Neural cell (in vitro differentiated cells): ENCODE results near the gene SAE1. TPM values are rescaled to one million over a fixed set of nuclear protein-coding genes. Genes with fewer than 3 reads are reported as not detected.

Experiments used
- H2AFZ ChIP-seq: fragments of 200-600, 300-800 bp; sonication (generic), shearing (Covaris generic); 2 replicates; pipeline ENCODE4 v1.6.0; 2014; ENCODE audit warnings: low read depth, mild to moderate bottlenecking, antibody characterized with exemption, low read length, moderate library complexity
- H3F3A ChIP-seq: fragments of 200-600 bp; shearing (Covaris generic); 2 replicates; pipeline ENCODE4 v1.6.1; 2016; ENCODE audit warnings: mild to moderate bottlenecking, moderate library complexity, mixed read lengths, antibody characterized with exemption, low read length; ENCODE audit not compliant: insufficient read depth, poor library complexity, severe bottlenecking
- H3K27ac ChIP-seq: fragments of 200-600, 300-800 bp; sonication (generic), shearing (Covaris generic); 2 replicates; pipeline ENCODE4 v1.5.1; 2014; ENCODE audit warnings: mild to moderate bottlenecking, low read length, moderate library complexity
- H3K27me3 ChIP-seq: fragments of 300-800, 200-600 bp; sonication (generic), shearing (Covaris generic); 2 replicates; pipeline ENCODE4 v1.6.0; 2014; ENCODE audit warnings: mild to moderate bottlenecking, low read depth, low read length, moderate library complexity; ENCODE audit not compliant: insufficient read depth
- H3K36me3 ChIP-seq: fragments of 300-800, 200-600 bp; sonication (generic), shearing (Covaris generic); 2 replicates; pipeline ENCODE4 v1.5.1; 2014; ENCODE audit warnings: mild to moderate bottlenecking, antibody characterized with exemption, low read length, moderate library complexity; ENCODE audit not compliant: insufficient read depth
- H3K4me2 ChIP-seq: fragments of 300-800, 200-600 bp; sonication (generic), shearing (Covaris generic); 2 replicates; pipeline ENCODE4 v1.6.0; 2014; ENCODE audit warnings: mild to moderate bottlenecking, low read length
- H3K4me3 ChIP-seq: fragments of 300-800, 200-600 bp; sonication (generic), shearing (Covaris generic); 2 replicates; pipeline ENCODE4 v1.5.1; 2014; ENCODE audit warnings: mild to moderate bottlenecking, low read length, moderate library complexity
- H3K79me2 ChIP-seq: fragments of 200-600 bp; shearing (Covaris generic); replicated peaks from 2 replicates; pipeline ENCODE4 v1.6.0; 2014; ENCODE audit warnings: mild to moderate bottlenecking, low read length, moderate library complexity; ENCODE audit not compliant: insufficient read depth
- H3K9ac ChIP-seq: fragments of 300-800, 200-600 bp; sonication (generic), shearing (Covaris generic); 2 replicates; pipeline ENCODE4 v1.6.1; 2016; ENCODE audit warnings: mild to moderate bottlenecking, low read length, mixed read lengths
- H3K9me2 ChIP-seq: fragments of 200-600 bp; shearing (Covaris generic); 2 replicates; pipeline ENCODE4 v1.6.1; 2016; ENCODE audit warnings: mild to moderate bottlenecking, low read length, mixed read lengths; ENCODE audit not compliant: insufficient read depth
- H3K9me3 ChIP-seq: fragments of 200-600, 300-800 bp; sonication (generic), shearing (Covaris generic); 2 replicates; pipeline ENCODE4 v1.6.1; 2016; ENCODE audit warnings: mild to moderate bottlenecking, mixed run types, low read length, moderate library complexity, mixed read lengths
- H4K20me1 ChIP-seq: fragments of 200-600 bp; shearing (Covaris generic); 2 replicates; pipeline ENCODE4 v1.6.1; 2016; ENCODE audit warnings: mild to moderate bottlenecking, mixed run types; ENCODE audit not compliant: insufficient read depth
- CTCF ChIP-seq: fragments of 450-650 bp; IDR thresholded peaks from 2 replicates; pipeline ENCODE4 v1.5.1; 2014; ENCODE audit warnings: antibody characterized with exemption, mild to moderate bottlenecking, moderate library complexity; ENCODE audit not compliant: poor library complexity, severe bottlenecking
- EP300 ChIP-seq: fragments of 450-650 bp; conservative IDR thresholded peaks from 2 replicates; pipeline ENCODE4 v1.6.1; 2014; ENCODE audit warnings: antibody characterized with exemption, mild to moderate bottlenecking, moderate library complexity; ENCODE audit not compliant: poor library complexity, severe bottlenecking
- EZH2 ChIP-seq: fragments of 200-600, 300-800 bp; shearing (Covaris generic), sonication (generic); IDR thresholded peaks from 2 replicates; pipeline ENCODE4 v1.6.1; 2014; ENCODE audit warnings: antibody characterized with exemption, low read length, borderline replicate concordance, mild to moderate bottlenecking; ENCODE audit not compliant: insufficient read depth, poor library complexity, severe bottlenecking
- MXI1 ChIP-seq: fragments of 450-650 bp; conservative IDR thresholded peaks from 2 replicates; pipeline ENCODE4 v1.6.1; 2014; ENCODE audit warnings: antibody characterized with exemption, mild to moderate bottlenecking; ENCODE audit not compliant: poor library complexity, severe bottlenecking
- POLR2AphosphoS5 ChIP-seq: IDR thresholded peaks from 2 replicates; pipeline ENCODE4 v1.6.1; 2012
- RAD21 ChIP-seq: fragments of 450-650 bp; conservative IDR thresholded peaks from 2 replicates; pipeline ENCODE4 v1.6.1; 2014; ENCODE audit warnings: antibody characterized with exemption, mild to moderate bottlenecking, moderate library complexity
- REST ChIP-seq: IDR thresholded peaks from 2 replicates; pipeline ENCODE4 v1.6.1; 2012; ENCODE audit warnings: borderline replicate concordance
- SMC3 ChIP-seq: fragments of 450-650 bp; conservative IDR thresholded peaks from 2 replicates; pipeline ENCODE4 v1.6.1; 2014; ENCODE audit warnings: antibody characterized with exemption, mild to moderate bottlenecking, moderate library complexity; ENCODE audit not compliant: poor library complexity
- TAF1 ChIP-seq: IDR thresholded peaks from 2 replicates; pipeline ENCODE4 v1.6.1; 2012; ENCODE audit warnings: low read depth
- polyA plus RNA-seq: library from polyadenylated mRNA; depleted of rRNA; stranded (reverse); fragments of >200 nt; gene quantifications from 2 replicates; pipeline ENCODE4 v1.2.3, GENCODE V29; 2014

SAE1 gene
- polyA plus RNA-seq, 1 donor from 2014 or later, result 178 TPM

GRCh38 chr19:47086280-47086679 is 44.4 kb upstream of the SAE1 start:
- H3K9ac ChIP-seq, result no peak overlapping the region
- no peaks in the 10 kb centered on the region for H3F3A ChIP-seq
- no peak overlapping the region for H3K27ac ChIP-seq
- H3K79me2 ChIP-seq, result no peaks in the 10 kb centered on the region
- H4K20me1 ChIP-seq, result no peaks in the 10 kb centered on the region
- no peaks in the 10 kb centered on the region for H3K36me3 ChIP-seq
- H3K9me3 ChIP-seq, result no peaks in the 10 kb centered on the region
- H3K27me3 ChIP-seq, result no peaks in the 10 kb centered on the region
- no peaks in the 10 kb centered on the region for H3K9me2 ChIP-seq
- no peak overlapping the region for H3K4me3 ChIP-seq
- TF ChIP-seq MXI1 (no peak), EZH2 (no peak), SMC3 (no peak), REST (no peak), TAF1 (no peak), RAD21 (no peak), CTCF (no peak), EP300 (no peak), POLR2AphosphoS5 (no peak)
- no peak overlapping the region for H2AFZ ChIP-seq
- no peak overlapping the region for H3K4me2 ChIP-seq

GRCh38 chr19:47089767-47090350 is 40.8 kb upstream of the SAE1 start:
- Histone ChIP-seq H3K4me2 (no peak overlapping the region), H2AFZ (no peak overlapping the region), H3K79me2 (no peaks in the 10 kb centered on the region), H3K27ac (no peak overlapping the region), H3K9me2 (no peaks in the 10 kb centered on the region), H3K9ac (no peak overlapping the region), H3K27me3 (no peaks in the 10 kb centered on the region), H3K36me3 (no peaks in the 10 kb centered on the region), H3K9me3 (no peaks in the 10 kb centered on the region), H3F3A (no peaks in the 10 kb centered on the region), H3K4me3 (no peak overlapping the region), H4K20me1 (no peaks in the 10 kb centered on the region)
- TF ChIP-seq RAD21, result no peak
- TF ChIP-seq REST, result no peak
- no peak for TF ChIP-seq MXI1
- no peak for TF ChIP-seq CTCF
- TF ChIP-seq EP300, result no peak
- no peak for TF ChIP-seq POLR2AphosphoS5
- TF ChIP-seq EZH2, result no peak
- TF ChIP-seq SMC3, result no peak
- no peak for TF ChIP-seq TAF1
